A549 (cell line): ENCODE data around the gene KCNJ6. TPM values are rescaled to one million over a fixed set of nuclear protein-coding genes. Genes with fewer than 3 reads are reported as not detected.

ENCODE experiments used
- ATAC-seq, 2 experiments: fragments of 200-7000 bp in 1 of 2; fragments of >200 bp in 1 of 2; cut with Nextera tagmentation in 1 of 2; cut with Tn5 transposase in 1 of 2; 3 replicates each; pipeline versions ENCODE4 v1.8.0 to v1.9.1; 2018 to 2020; ENCODE audit warnings: mild to moderate bottlenecking in 1 of 2, moderate library complexity in 1 of 2
- CTCF ChIA-PET: fragments of 300-600 bp; sonication (Branson Sonifier 250); formaldehyde crosslinking; extraction: SDS; loops from one replicate; lab custom pipeline; 2021; ENCODE audit warnings: antibody characterized with exemption, inconsistent platforms; lab: Yijun Ruan, JAX
- POLR2A ChIA-PET: fragments of 350-600 bp; formaldehyde crosslinking; extraction: SDS; loops from one replicate; lab custom pipeline; 2021; ENCODE audit warnings: antibody characterized with exemption, inconsistent platforms; lab: Yijun Ruan, JAX
- DNase-seq, 2 experiments: peaks; one replicate each; pipeline versions ENCODE4 v3.0.0 to v3.0.0-alpha.2; 2011 to 2016; ENCODE audit warnings: low read depth in 1 of 2, low spot score in 1 of 2
- FAIRE-seq: peaks from 2 replicates; lab custom pipeline; 2011; peaks lifted over from hg19 to GRCh38; lab: Jason Lieb, UNC
- H3K27ac ChIP-seq, 2 experiments: fragments of >200 bp; sonication (Bioruptor Twin); formaldehyde crosslinking; 3 replicates each; pipeline ENCODE4 v1.5.1; 2016 to 2017
- H3K4me1 ChIP-seq: fragments of >200 bp; sonication (Bioruptor Twin); formaldehyde crosslinking; 3 replicates; pipeline ENCODE4 v1.6.1; 2016
- H3K4me2 ChIP-seq: fragments of >200 bp; sonication (Bioruptor Twin); formaldehyde crosslinking; 3 replicates; pipeline ENCODE4 v1.6.1; 2016
- H3K4me3 ChIP-seq: fragments of >200 bp; sonication (Bioruptor Twin); formaldehyde crosslinking; 3 replicates; pipeline ENCODE4 v1.5.1; 2016
- H3K9me3 ChIP-seq: fragments of >200 bp; sonication (Bioruptor Twin); formaldehyde crosslinking; 3 replicates; pipeline ENCODE4 v1.6.1; 2016
- ATOH8 ChIP-seq: fragments of 250-450 bp; sonication (Bioruptor Pico); IDR thresholded peaks from 2 replicates; pipeline ENCODE4 v1.5.0; 2020; ENCODE audit warnings: low read depth, mild to moderate bottlenecking, moderate library complexity
- BHLHE40 ChIP-seq: IDR thresholded peaks from 2 replicates; pipeline ENCODE4 v1.6.1; 2012; ENCODE audit warnings: low read depth, low read length, inconsistent platforms
- CEBPB ChIP-seq, 2 experiments: fragments of >200 bp in 1 of 2; sonication (Bioruptor Twin) in 1 of 2; formaldehyde crosslinking in 1 of 2; IDR thresholded peaks; 2 replicates each; pipeline ENCODE4 v1.6.1; 2012 to 2016
- CTCF ChIP-seq: fragments of >200 bp; sonication (Bioruptor Twin); formaldehyde crosslinking; IDR thresholded peaks from 3 replicates; pipeline ENCODE4 v1.5.1; 2016
- EHF ChIP-seq: fragments of 250-450 bp; sonication (Bioruptor Pico); IDR thresholded peaks from 2 replicates; pipeline ENCODE4 v1.5.0; 2020; ENCODE audit warnings: mild to moderate bottlenecking
- ESRRA ChIP-seq: fragments of 150-350 bp; IDR thresholded peaks from 2 replicates; pipeline ENCODE4 v1.6.1; 2014; ENCODE audit warnings: mild to moderate bottlenecking, low read length, borderline replicate concordance
- FOXS1 ChIP-seq: fragments of 250-450 bp; sonication (Bioruptor Pico); IDR thresholded peaks from 2 replicates; pipeline ENCODE4 v1.5.0; 2020; ENCODE audit warnings: mild to moderate bottlenecking, moderate library complexity
- HEYL ChIP-seq: fragments of 250-450 bp; sonication (Bioruptor Pico); IDR thresholded peaks from 2 replicates; pipeline ENCODE4 v1.8.0; 2021; ENCODE audit warnings: mild to moderate bottlenecking, moderate library complexity
- NFE2L2 ChIP-seq: fragments of 150-350 bp; conservative IDR thresholded peaks from 2 replicates; pipeline ENCODE4 v1.6.1; 2014; ENCODE audit warnings: low read length
- NR3C1 ChIP-seq: fragments of >200 bp; sonication (Bioruptor Twin); formaldehyde crosslinking; IDR thresholded peaks from 3 replicates; pipeline ENCODE4 v1.6.1; 2017
- PBX3 ChIP-seq: IDR thresholded peaks from 2 replicates; pipeline ENCODE4 v1.6.1; 2012
- POLR2AphosphoS2 ChIP-seq: conservative IDR thresholded peaks from 2 replicates; pipeline ENCODE4 v1.6.1; 2012; ENCODE audit warnings: low read length, improper control_type of control experiment, inconsistent platforms
- RARB ChIP-seq: fragments of 250-450 bp; sonication (Bioruptor Pico); IDR thresholded peaks from 2 replicates; pipeline ENCODE4 v1.8.0; 2021; ENCODE audit warnings: mild to moderate bottlenecking, moderate library complexity
- TFCP2L1 ChIP-seq: fragments of 250-450 bp; sonication (Bioruptor Pico); IDR thresholded peaks from 2 replicates; pipeline ENCODE4 v1.5.0; 2021; ENCODE audit warnings: mild to moderate bottlenecking
- WGBS: methylation state at CpG from one replicate; pipeline ENCODE4 v1.1.6; 2017; ENCODE audit errors: missing lambda C conversion rate; 5-methylcytosine and 5-hydroxymethylcytosine counted together
- polyA plus RNA-seq, 4 experiments: library from polyadenylated mRNA; depleted of rRNA in 3 of 4; stranded (reverse); fragments of >200 nt; fragmentation: RNase III in 1 of 4; extraction: RNeasy Plus Mini Kit Qiagen cat#74134 plus additional on column Dnase treatment in 1 of 4; gene quantifications; 2 replicates in 3 of 4; 3 replicates in 1 of 4; pipeline ENCODE4 v1.2.3, GENCODE V29; 2011 to 2017
- TF ChIP-seq, protein P1 (sequence below): fragments of >200 bp; sonication (Bioruptor Twin); formaldehyde crosslinking; IDR thresholded peaks from 3 replicates; pipeline ENCODE4 v1.6.1; 2016
- TF ChIP-seq, protein P2 (sequence below): IDR thresholded peaks from 2 replicates; pipeline ENCODE4 v1.6.1; 2012
- TF ChIP-seq, protein P3 (sequence below): fragments of >200 bp; sonication (Bioruptor Twin); formaldehyde crosslinking; IDR thresholded peaks from 2 replicates; pipeline ENCODE4 v1.6.1; 2016
- TF ChIP-seq, protein P4 (sequence below): fragments of 250-450 bp; sonication (Bioruptor Pico); IDR thresholded peaks from 2 replicates; pipeline ENCODE4 v1.5.0; 2021; ENCODE audit warnings: mild to moderate bottlenecking, moderate library complexity, borderline replicate concordance

The KCNJ6 gene
- polyA plus RNA-seq, 2 of the 4 experiments (the other 2 are of a cell fraction), result 0.68 to 1.4 TPM

GRCh38 chr21:37688952-37689659 is 227.2 kb downstream of the KCNJ6 start:
- Histone ChIP-seq H3K4me3 (no peak overlapping the region), H3K9me3 (no peaks in the 10 kb centered on the region), H3K4me2 (no peak overlapping the region), H3K27ac (no peak overlapping the region)
- ATAC-seq, result no peak
- TF ChIP-seq NR3C1, result no peak
- TF ChIP-seq NFE2L2, result no peak
- TF ChIP-seq BHLHE40, result no peak
- TF ChIP-seq POLR2AphosphoS2, result no peak
- TF ChIP-seq, all 56 proteins: peak for 0
- CTCF ChIA-PET, result interaction anchor here (1.4 to 3.1 kb wide), 2 partner anchors 12 to 14 kb away, joined by 7 to 17 read pairs; no protein-coding TSS in a partner anchor
- no peak for DNase-seq
- POLR2A ChIA-PET, result no interaction called here
- no peak for FAIRE-seq
- H3K4me1 ChIP-seq, result no peaks in the 10 kb centered on the region
- 40% methylated on average over 3 of the region's 3 CpGs for WGBS

DNA sequence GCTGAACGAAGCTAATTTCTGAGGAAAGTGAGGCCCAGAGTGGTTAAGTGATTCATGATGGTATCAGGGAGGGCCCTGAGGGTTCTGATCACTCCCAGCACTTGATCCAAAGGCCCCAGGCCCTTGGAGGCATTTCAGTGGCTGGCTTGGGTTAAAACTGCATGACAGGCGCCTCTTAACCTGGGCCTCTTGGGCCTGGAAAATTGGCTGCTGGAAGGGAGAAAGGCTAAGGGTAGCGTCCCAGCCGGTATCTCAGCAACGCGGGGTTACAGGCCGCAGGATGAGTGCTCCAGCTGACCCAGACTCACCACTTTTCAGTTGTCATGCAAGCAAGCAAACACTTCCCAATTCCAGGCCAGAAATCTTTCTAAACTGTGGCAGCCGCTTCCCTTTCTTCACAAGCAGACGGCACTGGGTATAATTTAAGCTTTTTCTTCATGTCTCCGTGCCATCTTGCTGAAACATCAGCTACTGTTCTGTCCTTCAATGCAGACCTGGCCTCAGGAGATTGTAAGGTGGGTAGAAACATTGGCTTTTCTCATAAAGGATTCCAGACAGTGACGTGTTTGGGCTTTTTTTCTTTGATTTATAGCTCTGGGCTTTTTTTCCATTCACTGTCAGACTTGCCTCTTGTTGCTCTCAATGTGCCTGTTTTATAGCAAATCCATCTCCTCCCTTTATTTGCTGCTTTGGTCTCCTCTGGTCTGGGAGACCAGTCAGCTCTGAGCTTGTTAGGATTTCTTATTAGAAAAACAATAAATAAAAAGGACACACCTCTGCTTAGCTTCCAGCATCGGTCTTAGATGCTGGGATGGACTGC is 229.1 kb downstream of the KCNJ6 start:
- no peak for FAIRE-seq
- ChIA-PET POLR2A (no interaction called here), CTCF (interaction anchor here (1.3 to 3.1 kb wide), 3 partner anchors 12 to 224 kb away, joined by 4 to 17 read pairs (median 7); no protein-coding TSS in a partner anchor)
- Histone ChIP-seq H3K4me1 (no peaks in the 10 kb centered on the region), H3K4me2 (no peak overlapping the region), H3K27ac (no peak overlapping the region), H3K9me3 (no peaks in the 10 kb centered on the region), H3K4me3 (no peak overlapping the region)
- 83% methylated on average over 10 of the region's 12 CpGs for WGBS
- ATAC-seq, result no peak
- no peak for DNase-seq
- TF ChIP-seq ATOH8 (CRISPR knock-in tag), result no peak

DNA sequence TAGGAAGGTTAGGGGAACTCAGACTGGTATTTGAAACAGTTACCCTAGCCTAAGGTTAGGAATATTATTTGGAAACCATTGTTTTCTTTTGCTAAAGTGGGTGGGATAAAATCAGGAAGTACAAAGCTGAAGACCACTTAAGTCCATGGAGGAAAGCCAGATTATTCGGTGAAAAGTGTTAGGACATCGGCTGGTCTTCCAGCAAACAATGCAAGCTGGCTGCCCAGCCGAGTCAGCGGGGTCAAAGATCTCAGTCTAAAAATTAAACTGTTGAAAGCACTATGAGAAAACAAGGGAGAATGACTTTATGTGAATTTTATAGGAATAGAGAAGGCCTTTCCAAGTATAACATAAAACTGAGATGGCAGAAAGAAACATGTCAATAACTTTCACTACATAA is 231.7 kb downstream of the KCNJ6 start:
- ChIA-PET POLR2A (no interaction called here), CTCF (interaction anchor here (2.6 kb wide), 1 partner anchor 10 kb away, joined by 6 read pairs; no protein-coding TSS in a partner anchor)
- FAIRE-seq (no peak), ATAC-seq (no peak), DNase-seq (no peak)
- Histone ChIP-seq H3K4me2 (no peak overlapping the region), H3K27ac (no peak overlapping the region), H3K9me3 (no peaks in the 10 kb centered on the region), H3K4me1 (no peaks in the 10 kb centered on the region), H3K4me3 (no peak overlapping the region)
- TF ChIP-seq EHF (CRISPR knock-in tag) (no peak), HEYL (no peak), TFCP2L1 (CRISPR knock-in tag) (no peak), RARB (CRISPR knock-in tag) (no peak), FOXS1 (no peak), PBX3 (no peak), CTCF (no peak), ESRRA (no peak), CEBPB (IDR thresholded peaks at IDR 0.05) (no peak)
- TF ChIP-seq, protein P1, sequence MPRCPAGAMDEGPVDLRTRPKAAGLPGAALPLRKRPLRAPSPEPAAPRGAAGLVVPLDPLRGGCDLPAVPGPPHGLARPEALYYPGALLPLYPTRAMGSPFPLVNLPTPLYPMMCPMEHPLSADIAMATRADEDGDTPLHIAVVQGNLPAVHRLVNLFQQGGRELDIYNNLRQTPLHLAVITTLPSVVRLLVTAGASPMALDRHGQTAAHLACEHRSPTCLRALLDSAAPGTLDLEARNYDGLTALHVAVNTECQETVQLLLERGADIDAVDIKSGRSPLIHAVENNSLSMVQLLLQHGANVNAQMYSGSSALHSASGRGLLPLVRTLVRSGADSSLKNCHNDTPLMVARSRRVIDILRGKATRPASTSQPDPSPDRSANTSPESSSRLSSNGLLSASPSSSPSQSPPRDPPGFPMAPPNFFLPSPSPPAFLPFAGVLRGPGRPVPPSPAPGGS, result no peak
- TF ChIP-seq, protein P2, sequence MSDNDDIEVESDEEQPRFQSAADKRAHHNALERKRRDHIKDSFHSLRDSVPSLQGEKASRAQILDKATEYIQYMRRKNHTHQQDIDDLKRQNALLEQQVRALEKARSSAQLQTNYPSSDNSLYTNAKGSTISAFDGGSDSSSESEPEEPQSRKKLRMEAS, result no peak
- TF ChIP-seq, protein P3, sequence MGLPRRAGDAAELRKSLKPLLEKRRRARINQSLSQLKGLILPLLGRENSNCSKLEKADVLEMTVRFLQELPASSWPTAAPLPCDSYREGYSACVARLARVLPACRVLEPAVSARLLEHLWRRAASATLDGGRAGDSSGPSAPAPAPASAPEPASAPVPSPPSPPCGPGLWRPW, result no peak
- TF ChIP-seq, protein P4, sequence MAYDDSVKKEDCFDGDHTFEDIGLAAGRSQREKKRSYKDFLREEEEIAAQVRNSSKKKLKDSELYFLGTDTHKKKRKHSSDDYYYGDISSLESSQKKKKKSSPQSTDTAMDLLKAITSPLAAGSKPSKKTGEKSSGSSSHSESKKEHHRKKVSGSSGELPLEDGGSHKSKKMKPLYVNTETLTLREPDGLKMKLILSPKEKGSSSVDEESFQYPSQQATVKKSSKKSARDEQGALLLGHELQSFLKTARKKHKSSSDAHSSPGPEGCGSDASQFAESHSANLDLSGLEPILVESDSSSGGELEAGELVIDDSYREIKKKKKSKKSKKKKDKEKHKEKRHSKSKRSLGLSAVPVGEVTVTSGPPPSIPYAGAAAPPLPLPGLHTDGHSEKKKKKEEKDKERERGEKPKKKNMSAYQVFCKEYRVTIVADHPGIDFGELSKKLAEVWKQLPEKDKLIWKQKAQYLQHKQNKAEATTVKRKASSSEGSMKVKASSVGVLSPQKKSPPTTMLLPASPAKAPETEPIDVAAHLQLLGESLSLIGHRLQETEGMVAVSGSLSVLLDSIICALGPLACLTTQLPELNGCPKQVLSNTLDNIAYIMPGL (CRISPR knock-in tag), result no peak
- 78% methylated on average over 4 of the region's 4 CpGs for WGBS
